ENCODE data around the gene CCM2L.
"Not testable (repeated sequence)": the region's sequence is repeated elsewhere in the genome, so short reads cannot be mapped to it uniquely, and the experiment has no call there.

CCM2L gene

GRCh38 chr20:32024683-32025295, 14.6 kb downstream of the CCM2L start:
- no peak overlapping the region for H3K4me3 ChIP-seq (ENCODE audit: low read length)
- TF ChIP-seq CTCF (IDR thresholded peaks at IDR 0.05; ENCODE audit: insufficient read depth, low read depth, low read length, missing control alignments) = no peak
- no peak for DNase-seq (ENCODE audit: low read depth)

- DNase-seq (ENCODE audit: low read depth) = no peak
- TF ChIP-seq CTCF (IDR thresholded peaks at IDR 0.05; ENCODE audit: insufficient read depth, low read depth, low read length, missing control alignments) = no peak
- H3K4me3 ChIP-seq (ENCODE audit: low read length) = no peak overlapping the region
Observed at GRCh38 chr20:32027643-32028042, 17.4 kb downstream of the CCM2L start.

- H3K4me3 ChIP-seq (ENCODE audit: low read length) = no peak overlapping the region
- DNase-seq (ENCODE audit: low read depth) = no peak
- no peak for TF ChIP-seq CTCF (IDR thresholded peaks at IDR 0.05; ENCODE audit: insufficient read depth, low read depth, low read length, missing control alignments)
Observed at GRCh38 chr20:32028647-32029372, 18.6 kb downstream of the CCM2L start.

GRCh38 chr20:32029561-32029960, 19.3 kb downstream of the CCM2L start:
- DNase-seq (ENCODE audit: low read depth) = no peak
- no peak for TF ChIP-seq CTCF (IDR thresholded peaks at IDR 0.05; ENCODE audit: insufficient read depth, low read depth, low read length, missing control alignments)
- no peak overlapping the region for H3K4me3 ChIP-seq (ENCODE audit: low read length)

- TF ChIP-seq CTCF (IDR thresholded peaks at IDR 0.05; ENCODE audit: insufficient read depth, low read depth, low read length, missing control alignments) = peak; percentile 74
- peak overlapping the region; percentile 10 for H3K4me3 ChIP-seq (ENCODE audit: low read length)
- DNase-seq (ENCODE audit: low read depth) = peak; percentile 77
Observed at GRCh38 chr20:32031007-32031958, 21.0 kb downstream of the CCM2L start.

- no peak overlapping the region for H3K4me3 ChIP-seq (ENCODE audit: low read length)
- TF ChIP-seq CTCF (IDR thresholded peaks at IDR 0.05; ENCODE audit: insufficient read depth, low read depth, low read length, missing control alignments) = no peak
- no peak for DNase-seq (ENCODE audit: low read depth)
Observed at GRCh38 chr20:32033316-32033715, 23.1 kb downstream of the CCM2L start.

- not testable (repeated sequence) for DNase-seq (ENCODE audit: low read depth); H3K4me3 ChIP-seq (ENCODE audit: low read length)
Observed at GRCh38 chr20:32033721-32034120, 23.5 kb downstream of the CCM2L start.

Data from epithelial cell of esophagus (primary cell).